Gastrocnemius medialis (tissue), 4 donors: ENCODE measurements around the gene SLC25A47. TPM values are rescaled to one million over a fixed set of nuclear protein-coding genes. Genes with fewer than 3 reads are reported as not detected.

Experiments
- ATAC-seq, 2 donors: fragments of 150-250 bp; one replicate each; pipeline ENCODE4 v1.9.1; 2016
- DNase-seq, 2 donors: peaks; one replicate each; pipeline ENCODE4 v3.0.0-alpha.2; 2019
- H3K27ac ChIP-seq, 4 donors: fragments of 200-600 bp; sonication (generic); 1 replicate in 1 of 4; 2 replicates in 3 of 4; pipeline ENCODE4 v1.5.1; 2016 to 2018; ENCODE audit warnings: mild to moderate bottlenecking in 2 of 4, moderate library complexity in 1 of 4
- H3K27me3 ChIP-seq, 3 donors: fragments of 200-600 bp; sonication (generic) in 2 of 3; 1 replicate in 1 of 3; 2 replicates in 2 of 3; pipeline versions ENCODE4 v1.5.1 to v1.6.0; 2016 to 2019; ENCODE audit warnings: mild to moderate bottlenecking in 1 of 3, moderate library complexity in 1 of 3
- H3K36me3 ChIP-seq, 2 donors: fragments of 200-600 bp; sonication (generic) in 1 of 2; one replicate each; pipeline ENCODE4 v1.5.1; 2017 to 2018
- H3K4me1 ChIP-seq, 2 donors: fragments of 200-600 bp; sonication (generic) in 1 of 2; one replicate each; pipeline ENCODE4 v1.5.1; 2016 to 2017; ENCODE audit warnings: mild to moderate bottlenecking in 2 of 2
- H3K4me3 ChIP-seq, 4 donors: fragments of 200-600 bp; sonication (generic) in 3 of 4; 1 replicate in 1 of 4; 2 replicates in 3 of 4; pipeline ENCODE4 v1.5.1; 2016 to 2019; ENCODE audit warnings: mild to moderate bottlenecking in 2 of 4
- H3K9me3 ChIP-seq, 3 donors: fragments of 200-600 bp; sonication (generic) in 2 of 3; 1 replicate in 1 of 3; 2 replicates in 2 of 3; pipeline ENCODE4 v1.5.1; 2016 to 2019
- CTCF ChIP-seq, 5 experiments: fragments of 450-650 bp in 3 of 5; fragments of 200-600 bp in 2 of 5; sonication (generic) in 2 of 5; IDR thresholded peaks in 4 of 5; conservative IDR thresholded peaks in 1 of 5; 1 replicate in 4 of 5; 2 replicates in 1 of 5; pipeline ENCODE4 v1.5.1; 2016 to 2019; ENCODE audit warnings: antibody characterized with exemption in 5 of 5, mild to moderate bottlenecking in 3 of 5, moderate library complexity in 3 of 5
- POLR2A ChIP-seq, 2 donors: fragments of 450-650 bp; IDR thresholded peaks; one replicate each; pipeline ENCODE4 v1.6.1; 2017; ENCODE audit warnings: antibody characterized with exemption in 2 of 2, mild to moderate bottlenecking in 2 of 2, moderate library complexity in 2 of 2
- in situ Hi-C, 4 donors: fragments of 200-750 bp; cut with MboI; loops; one replicate each; pipeline versions ENCODE4 v1.15.0 to v1.8.0; 2017; ENCODE audit warnings: low sequenced_read_pairs in 4 of 4
- intact Hi-C: fragments of 100-400 bp; cut with DNase I; formaldehyde crosslinking; loops from one replicate; pipeline ENCODE4 v1.15.1; 2023; ENCODE audit warnings: low total_unique reads
- microRNA counts, 2 donors: library from miRNA; unstranded; fragments of <30 nt; microRNA quantifications; one replicate each; lab custom pipeline; 2016
- microRNA-seq, 2 donors: library from miRNA; unstranded; fragments of <30 nt; microRNA quantifications; one replicate each; pipeline ENCODE4, GENCODE V29; 2016; ENCODE audit warnings: borderline replicate concordance in 2 of 2
- total RNA-seq, 4 donors: library from RNA; depleted of rRNA; stranded (reverse); fragments of >200 nt; gene quantifications; one replicate each; pipeline versions ENCODE4 v1.1.0 to v1.2.3, GENCODE V29; 2016

SLC25A47 gene
- total RNA-seq, 4 donors from 2014 or later, result 0.46 to 1.3 TPM; not detected in 2

- intact Hi-C loops (loop anchor here (1.0 to 5.0 kb wide), 5 partner anchors 70 to 394 kb away; partner anchors contain the start of gene SLC25A29), in situ Hi-C loops (loop anchor here in 1 of 4 donors (25.0 kb wide), 1 partner anchor 389 kb away; no protein-coding TSS in a partner anchor)
- no peak for TF ChIP-seq CTCF (IDR thresholded peaks at IDR 0.05 in 4 of 5, conservative IDR thresholded peaks at IDR 0.05 in 1 of 5)
- TF ChIP-seq POLR2A (IDR thresholded peaks at IDR 0.05), result peak; percentile 78 to 79
- no peaks in the 10 kb centered on the region for H3K36me3 ChIP-seq
- ATAC-seq, result peak; percentile 86 to 90
- peaks cover 20 to 22% of the 10 kb centered on the region in 2 donors for H3K4me1 ChIP-seq
- H3K9me3 ChIP-seq, result no peaks in the 10 kb centered on the region
- no peaks in the 10 kb centered on the region for H3K27me3 ChIP-seq
- H3K4me3 ChIP-seq, result peak within 1 kb of the TSS; percentile 73 to 90 (median 85)
- H3K27ac ChIP-seq, result peak within 1 kb of the TSS; percentile 80 to 88 (median 86)
- DNase-seq, result peak; percentile 85 to 92
These were observed 53.0 kb downstream of the SLC25A47 start, which contains the start of gene WDR25 for GRCh38 chr14:100375963-100376735. Gene WDR25 (plus strand): TSS chr14:100376485.

GRCh38 chr14:100376751-100377171, 53.6 kb downstream of the SLC25A47 start:
- TF ChIP-seq POLR2A (IDR thresholded peaks at IDR 0.05) (no peak), CTCF (IDR thresholded peaks at IDR 0.05 in 4 of 5, conservative IDR thresholded peaks at IDR 0.05 in 1 of 5) (peak in 1 of 5 experiments; percentile 11)
- H3K27ac ChIP-seq, result peak overlapping the region; percentile 80 to 88 (median 86)
- H3K36me3 ChIP-seq, result no peaks in the 10 kb centered on the region
- in situ Hi-C loops, result loop anchor here in 1 of 4 donors (25.0 kb wide), 1 partner anchor 389 kb away; no protein-coding TSS in a partner anchor
- no peaks in the 10 kb centered on the region for H3K9me3 ChIP-seq
- no peak for DNase-seq
- ATAC-seq, result no peak
- no peaks in the 10 kb centered on the region for H3K27me3 ChIP-seq
- intact Hi-C loops, result loop anchor here (1.0 to 5.0 kb wide), 5 partner anchors 70 to 394 kb away; partner anchors contain the start of gene SLC25A29
- H3K4me1 ChIP-seq, result peaks cover 24 to 25% of the 10 kb centered on the region in 2 donors
- H3K4me3 ChIP-seq, result peak overlapping the region; percentile 73 to 90 (median 85)

MicroRNAs encoded within 50 kb of the gene (microRNA counts, 767-probe panel; counts per million panel counts)
- 356 to 448 counts per million in 2 donors for microRNA hsa-miR-345-5p (lab: Ali Mortazavi, UCI)

Small RNA genes within 50 kb of the gene (microRNA-seq; reads per million reads assigned to microRNA genes)
- gene MIR345 (72.2 to 82.0 reads per million in 2 donors), gene MIR6764 (0 reads per million in 2 donors)

Other genes starting within 250 kb of the SLC25A47 start
- under 1 TPM in 3 of 4 donors, not detected in 1; 0.22 to 0.75 (median 0.66) TPM for gene DEGS2, start 163.7 kb upstream of the SLC25A47 start, total RNA-seq
- gene YY1, start 84.2 kb upstream of the SLC25A47 start, total RNA-seq, result 10 to 100 TPM; 39.3 to 48.7 (median 43.7) TPM
- 10 to 100 TPM in 2 of 4 donors, 1 to 10 TPM in 2; 9.0 to 17.4 (median 13.4) TPM for gene SLC25A29, start 16.9 kb upstream of the SLC25A47 start, total RNA-seq
- gene WDR25, start 53.1 kb downstream of the SLC25A47 start, total RNA-seq, result 10 to 100 TPM in 2 of 4 donors, 1 to 10 TPM in 2; 5.9 to 12.2 (median 10.4) TPM